ENCODE measurements around the gene SRXN1. TPM values are rescaled to one million over a fixed set of nuclear protein-coding genes. Genes with fewer than 3 reads are reported as not detected.
A peak's percentile ranks its signal among the peaks of the same experiment; 100 is the strongest.

The SRXN1 gene
- total RNA-seq, 1 donor = 65.1 TPM

GRCh38 chr20:598133-598850, 54.7 kb downstream of the SRXN1 start:
- H3K9me3 ChIP-seq (ENCODE audit: low read depth, low read length) = no peaks in the 10 kb centered on the region
- no peak overlapping the region for H3K4me2 ChIP-seq (ENCODE audit: insufficient read depth, low read length)
- DNase-seq (ENCODE audit: insufficient read length, low spot score, missing footprints) = peak; percentile 49
- H3K27me3 ChIP-seq (ENCODE audit: insufficient read depth, low read length) = peaks cover 2% of the 10 kb centered on the region
- H2AFZ ChIP-seq (ENCODE audit: low read length) = no peak overlapping the region
- no peaks in the 10 kb centered on the region for H3K79me2 ChIP-seq (ENCODE audit: insufficient read depth, low read length)
- H3K4me3 ChIP-seq (ENCODE audit: insufficient read depth, low read length) = no peak overlapping the region
- no peaks in the 10 kb centered on the region for H4K20me1 ChIP-seq (ENCODE audit: insufficient read depth, low read length)
- TF ChIP-seq, protein P1, sequence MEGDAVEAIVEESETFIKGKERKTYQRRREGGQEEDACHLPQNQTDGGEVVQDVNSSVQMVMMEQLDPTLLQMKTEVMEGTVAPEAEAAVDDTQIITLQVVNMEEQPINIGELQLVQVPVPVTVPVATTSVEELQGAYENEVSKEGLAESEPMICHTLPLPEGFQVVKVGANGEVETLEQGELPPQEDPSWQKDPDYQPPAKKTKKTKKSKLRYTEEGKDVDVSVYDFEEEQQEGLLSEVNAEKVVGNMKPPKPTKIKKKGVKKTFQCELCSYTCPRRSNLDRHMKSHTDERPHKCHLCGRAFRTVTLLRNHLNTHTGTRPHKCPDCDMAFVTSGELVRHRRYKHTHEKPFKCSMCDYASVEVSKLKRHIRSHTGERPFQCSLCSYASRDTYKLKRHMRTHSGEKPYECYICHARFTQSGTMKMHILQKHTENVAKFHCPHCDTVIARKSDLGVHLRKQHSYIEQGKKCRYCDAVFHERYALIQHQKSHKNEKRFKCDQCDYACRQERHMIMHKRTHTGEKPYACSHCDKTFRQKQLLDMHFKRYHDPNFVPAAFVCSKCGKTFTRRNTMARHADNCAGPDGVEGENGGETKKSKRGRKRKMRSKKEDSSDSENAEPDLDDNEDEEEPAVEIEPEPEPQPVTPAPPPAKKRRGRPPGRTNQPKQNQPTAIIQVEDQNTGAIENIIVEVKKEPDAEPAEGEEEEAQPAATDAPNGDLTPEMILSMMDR (IDR thresholded peaks at IDR 0.05; ENCODE audit: extremely low read depth, low read depth, low read length) = no peak
- H3K36me3 ChIP-seq (ENCODE audit: insufficient read depth, low read length) = no peaks in the 10 kb centered on the region
- H3K4me1 ChIP-seq (ENCODE audit: insufficient read depth, low read length) = no peaks in the 10 kb centered on the region
- H3K27ac ChIP-seq (ENCODE audit: low read depth, low read length) = no peak overlapping the region

GRCh38 chr20:597560-597959, 55.4 kb downstream of the SRXN1 start:
- H3K36me3 ChIP-seq (ENCODE audit: insufficient read depth, low read length) = no peaks in the 10 kb centered on the region
- no peaks in the 10 kb centered on the region for H3K79me2 ChIP-seq (ENCODE audit: insufficient read depth, low read length)
- H3K4me2 ChIP-seq (ENCODE audit: insufficient read depth, low read length) = no peak overlapping the region
- no peaks in the 10 kb centered on the region for H3K4me1 ChIP-seq (ENCODE audit: insufficient read depth, low read length)
- no peak overlapping the region for H3K4me3 ChIP-seq (ENCODE audit: insufficient read depth, low read length)
- no peaks in the 10 kb centered on the region for H4K20me1 ChIP-seq (ENCODE audit: insufficient read depth, low read length)
- DNase-seq (ENCODE audit: insufficient read length, low spot score, missing footprints) = no peak
- H3K27me3 ChIP-seq (ENCODE audit: insufficient read depth, low read length) = no peaks in the 10 kb centered on the region
- no peak overlapping the region for H3K27ac ChIP-seq (ENCODE audit: low read depth, low read length)
- no peaks in the 10 kb centered on the region for H3K9me3 ChIP-seq (ENCODE audit: low read depth, low read length)
- no peak overlapping the region for H2AFZ ChIP-seq (ENCODE audit: low read length)
- TF ChIP-seq, protein P1 (IDR thresholded peaks at IDR 0.05; ENCODE audit: extremely low read depth, low read depth, low read length) = no peak

Other genes starting within 250 kb of the SRXN1 start
- 73.1 and 104 TPM in 2 replicates for gene RBCK1, start 244.9 kb downstream of the SRXN1 start, total RNA-seq
- gene TBC1D20, start 190.7 kb downstream of the SRXN1 start, total RNA-seq = 57.5 and 64.8 TPM in 2 replicates
- 82.9 and 90.5 TPM in 2 replicates for gene CSNK2A1, start 109.4 kb downstream of the SRXN1 start, total RNA-seq
- gene TCF15, start 42.9 kb downstream of the SRXN1 start, total RNA-seq = not detected in 2 replicates
- gene SCRT2, start 22.6 kb upstream of the SRXN1 start, total RNA-seq = not detected in 2 replicates
- not detected in 2 replicates for gene SLC52A3, start 115.3 kb upstream of the SRXN1 start, total RNA-seq
- 8.5 and 9.8 TPM in 2 replicates for gene FAM110A, start 180.5 kb upstream of the SRXN1 start, total RNA-seq

Measured in osteoblast (primary cell).